ENCODE measurements around the gene DAAM1.

Gene DAAM1

DNA sequence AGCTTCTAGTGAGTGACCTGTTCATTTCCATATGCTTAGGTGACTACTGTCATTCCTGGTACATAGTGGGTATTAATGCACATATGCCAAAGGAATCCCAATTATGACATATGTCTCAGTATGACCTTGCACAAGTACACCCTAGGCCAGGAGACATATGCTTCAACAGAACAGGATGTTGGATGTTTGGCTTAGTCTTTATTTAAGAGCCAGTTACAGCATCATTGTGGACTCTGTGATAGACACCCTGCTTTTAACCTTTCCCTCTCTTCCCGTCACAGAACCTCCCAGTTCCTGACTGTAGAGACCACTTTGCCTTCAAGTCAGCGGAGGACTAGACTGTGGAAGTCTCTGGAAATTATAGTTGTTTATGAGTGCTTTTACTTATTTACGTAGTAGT, 72.9 kb downstream of the DAAM1 start:
- no peak for DNase-seq

DNA sequence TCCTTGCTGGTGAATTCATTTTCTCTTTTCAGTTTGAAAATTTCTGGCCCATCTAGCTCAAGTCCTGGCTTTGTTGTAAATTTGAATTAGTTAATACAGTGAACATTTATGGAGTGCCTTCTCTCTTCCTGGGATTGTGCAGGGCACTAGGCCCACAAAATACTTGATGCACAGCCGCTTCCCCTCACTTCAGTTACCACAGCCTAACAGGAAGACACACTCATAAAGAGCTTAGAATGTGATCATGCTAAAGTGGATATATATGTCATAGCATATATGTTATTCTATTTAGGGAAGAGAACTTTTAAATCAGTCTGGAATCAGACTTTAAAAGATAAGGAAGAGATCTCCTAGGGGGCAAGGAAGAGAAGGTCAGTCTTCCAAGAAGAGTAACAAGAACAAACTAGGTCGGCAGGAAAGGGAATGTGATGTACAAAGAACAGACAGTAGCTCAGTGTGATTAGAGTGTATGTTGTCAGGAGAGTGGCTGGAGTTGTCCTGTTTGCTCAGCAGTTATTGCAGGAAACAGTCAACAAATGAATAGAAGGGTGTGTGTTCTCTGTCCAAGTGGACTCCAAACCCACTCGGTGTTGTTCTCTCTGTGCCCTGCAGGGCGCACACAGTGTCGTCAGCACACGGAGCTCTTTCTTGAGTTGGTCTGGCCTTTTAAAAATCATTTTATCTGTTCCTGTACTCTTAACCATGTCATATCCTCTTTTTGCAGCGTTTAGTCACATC, 74.4 kb downstream of the DAAM1 start:
- no peak for DNase-seq

DNA sequence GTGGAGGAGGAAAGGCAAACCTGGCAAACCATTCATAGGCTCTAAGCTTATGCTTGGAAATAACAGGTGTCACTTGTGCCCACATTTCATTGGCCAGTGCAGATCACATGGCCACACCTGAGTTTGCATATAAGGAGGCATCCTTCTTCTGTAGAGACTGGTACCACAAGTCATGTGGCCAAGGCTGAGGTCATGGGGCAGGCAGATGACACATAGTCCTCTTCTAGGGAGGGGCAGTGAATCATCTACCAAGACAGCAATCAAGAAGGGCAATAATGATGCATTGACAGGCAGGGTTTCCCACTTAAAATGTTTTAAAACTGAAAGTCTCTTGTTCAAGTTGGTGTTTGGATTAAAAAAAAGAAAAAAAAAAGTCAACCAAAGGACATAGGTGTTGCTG, 77.3 kb downstream of the DAAM1 start:
- peak in 1 of 2 experiments; percentile 4 for DNase-seq

DNA sequence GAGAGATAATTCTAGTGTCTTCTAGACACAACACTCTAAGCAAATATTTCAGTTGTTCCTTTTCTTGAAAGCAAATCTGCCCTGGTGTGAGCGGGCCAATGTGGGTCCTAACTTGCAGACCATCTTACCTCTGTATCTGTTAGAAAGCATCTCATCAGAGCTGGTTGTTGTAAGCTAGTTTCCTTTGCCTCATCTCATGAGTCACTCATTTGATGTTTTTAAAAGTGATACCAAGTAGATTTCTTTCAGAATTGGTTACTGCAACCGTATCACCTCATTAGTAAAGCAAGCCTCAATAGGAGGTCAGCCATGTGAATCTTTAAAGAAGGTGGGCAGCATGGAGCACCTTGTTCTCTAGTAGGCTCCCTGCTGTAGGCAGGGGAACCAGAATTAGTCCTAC, 78.6 kb downstream of the DAAM1 start:
- DNase-seq, result no peak

DNA sequence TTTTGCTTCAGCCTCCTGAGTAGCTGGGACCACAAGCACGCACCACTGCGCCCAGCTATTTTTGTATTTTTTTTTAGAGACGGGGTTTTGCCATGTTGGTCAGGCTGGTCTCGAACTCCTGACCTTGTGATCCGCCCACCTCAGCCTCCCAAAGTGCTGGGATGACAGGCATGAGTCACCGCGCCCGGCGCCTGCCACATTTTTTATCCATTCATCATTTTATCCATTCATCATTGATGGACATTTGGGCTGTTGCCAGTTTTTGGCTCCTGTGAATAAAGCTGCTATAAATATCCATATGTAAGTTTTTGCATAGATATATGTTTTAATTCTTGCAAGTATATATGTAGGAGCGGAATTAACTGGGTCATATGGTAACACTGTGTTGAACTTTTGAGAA, 79.5 kb downstream of the DAAM1 start:
- no peak for DNase-seq

DNA sequence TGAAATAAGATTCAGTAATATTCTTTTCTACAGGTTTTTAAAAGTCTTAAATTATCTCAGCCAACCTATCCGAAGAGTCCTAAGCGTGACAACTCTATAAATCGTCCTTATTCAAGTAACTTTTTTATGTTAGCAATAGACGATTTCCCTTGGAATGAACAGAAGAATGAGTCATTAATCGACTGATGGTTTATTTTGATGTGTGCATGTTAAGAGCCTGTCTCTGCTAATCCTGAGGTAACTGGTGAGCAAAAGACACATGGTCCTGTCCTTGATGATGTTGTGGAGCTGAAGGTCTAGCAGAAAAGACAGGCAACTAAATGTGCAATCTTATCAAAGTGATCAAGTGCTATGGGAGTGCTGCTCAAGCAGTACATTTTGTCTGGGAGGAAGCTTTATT, 80.4 kb downstream of the DAAM1 start:
- DNase-seq, result no peak

DNA sequence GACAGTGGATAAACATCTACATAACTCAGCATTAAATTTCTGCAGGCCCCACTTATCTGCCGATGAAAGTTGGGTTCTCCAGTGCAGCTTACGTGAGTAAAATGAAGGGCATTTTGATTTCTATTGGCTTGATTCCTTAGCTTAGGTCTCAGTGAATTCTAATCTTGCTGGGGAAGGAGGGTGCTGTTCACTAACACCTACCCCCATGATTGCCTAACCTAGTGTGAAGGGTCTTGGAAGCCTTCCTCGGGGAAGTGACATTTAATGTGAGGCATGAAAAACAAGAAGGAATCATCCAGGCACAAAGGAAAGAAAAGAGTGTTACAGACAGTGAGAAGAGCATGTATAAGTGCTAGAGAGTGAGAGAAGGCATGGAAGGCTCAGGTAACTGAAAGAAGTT, 81.0 kb downstream of the DAAM1 start:
- DNase-seq, result no peak

DNA sequence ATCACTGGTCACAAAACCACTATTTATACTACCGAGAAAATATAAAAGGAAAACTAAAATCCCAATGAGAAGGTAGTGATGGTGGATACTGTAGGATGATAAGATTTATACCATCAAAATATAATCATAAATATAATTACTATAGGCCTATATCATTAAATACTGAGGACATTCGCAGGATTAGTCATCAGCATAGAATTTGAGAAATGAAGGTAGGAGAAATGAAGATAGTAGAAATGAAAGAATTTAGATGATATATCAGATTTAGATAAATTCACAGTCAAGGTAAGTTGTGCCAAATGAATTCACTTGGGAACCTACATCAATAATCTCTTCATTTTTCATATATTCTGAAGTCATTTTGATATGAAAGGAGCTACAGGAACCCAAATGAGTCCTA, 82.8 kb downstream of the DAAM1 start:
- DNase-seq, result no peak

DNA sequence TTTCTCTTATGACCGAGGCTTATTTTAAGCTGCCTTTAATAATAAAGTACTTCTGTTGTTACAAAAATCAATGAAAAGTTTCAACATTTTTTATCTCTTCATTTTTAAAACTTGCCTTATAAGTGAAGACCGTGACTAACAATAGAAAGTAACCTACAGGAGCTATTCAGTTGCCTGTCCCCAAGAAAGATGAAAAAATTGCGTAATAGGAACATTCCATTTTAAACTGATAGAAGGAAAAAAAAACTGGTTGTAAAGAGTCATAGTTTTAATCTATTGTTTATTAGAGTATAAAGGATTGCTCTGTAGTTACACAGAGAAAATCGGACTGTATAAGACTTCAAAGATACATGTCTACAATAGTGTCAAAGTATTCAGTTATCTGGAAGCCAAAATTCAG, 83.3 kb downstream of the DAAM1 start:
- DNase-seq, result no peak

DNA sequence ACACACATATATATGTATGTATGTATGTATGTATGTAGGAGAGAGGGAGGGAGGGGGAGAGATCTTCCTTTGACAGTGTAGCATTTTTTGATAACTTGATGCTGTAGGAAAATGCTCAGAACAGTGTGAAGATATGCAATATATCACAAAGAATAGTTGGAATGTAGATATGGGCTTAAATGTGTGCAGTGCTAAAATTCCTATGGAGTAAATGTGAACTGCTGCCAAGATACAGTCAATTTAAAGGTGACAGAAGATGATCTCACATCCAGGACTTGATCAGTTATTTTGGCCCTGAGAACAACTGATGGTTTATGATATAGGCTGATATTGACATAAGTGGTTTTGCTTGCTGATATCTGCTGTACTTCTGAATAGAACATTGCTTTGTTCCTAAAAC, 84.2 kb downstream of the DAAM1 start:
- DNase-seq, result no peak

DNA sequence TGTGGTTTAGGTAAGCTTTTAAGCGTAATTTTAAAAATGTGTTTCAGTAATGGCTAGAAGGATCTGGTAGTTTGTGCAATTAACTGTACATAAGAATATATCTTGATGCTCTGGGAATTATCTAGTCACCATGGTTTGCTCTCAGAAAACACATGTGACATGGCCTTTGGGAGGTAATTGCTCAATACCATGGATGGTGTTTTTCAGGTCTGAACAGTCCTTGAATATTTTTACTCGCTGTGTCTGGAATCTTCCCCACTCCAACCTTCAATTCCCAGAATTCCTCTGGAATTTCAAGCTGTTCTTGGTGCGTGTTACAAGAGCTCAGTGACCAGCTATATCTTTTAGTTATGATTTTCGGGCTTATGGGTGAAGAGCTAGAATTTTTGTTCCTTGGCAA, 85.3 kb downstream of the DAAM1 start:
- no peak for DNase-seq

DNA sequence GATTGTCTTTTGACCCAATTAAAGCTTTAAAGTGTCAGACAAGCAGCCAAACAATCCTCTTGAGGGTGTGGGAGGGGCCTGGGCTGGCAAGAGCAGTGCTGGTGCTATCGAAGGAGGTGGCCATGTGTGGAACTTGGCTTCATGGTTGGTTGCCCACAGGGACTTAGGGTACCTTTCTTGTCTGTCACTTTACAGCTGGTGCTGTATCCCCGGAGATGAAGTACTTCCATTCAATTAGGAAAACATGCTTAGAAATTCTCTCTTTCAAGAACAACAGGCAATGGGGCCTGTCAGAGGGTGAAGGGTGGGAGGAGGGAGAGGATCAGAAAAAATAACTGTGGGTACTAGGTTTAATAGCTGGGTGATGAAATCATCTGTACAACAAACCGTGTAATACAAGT, 86.5 kb downstream of the DAAM1 start:
- DNase-seq, result no peak

DNA sequence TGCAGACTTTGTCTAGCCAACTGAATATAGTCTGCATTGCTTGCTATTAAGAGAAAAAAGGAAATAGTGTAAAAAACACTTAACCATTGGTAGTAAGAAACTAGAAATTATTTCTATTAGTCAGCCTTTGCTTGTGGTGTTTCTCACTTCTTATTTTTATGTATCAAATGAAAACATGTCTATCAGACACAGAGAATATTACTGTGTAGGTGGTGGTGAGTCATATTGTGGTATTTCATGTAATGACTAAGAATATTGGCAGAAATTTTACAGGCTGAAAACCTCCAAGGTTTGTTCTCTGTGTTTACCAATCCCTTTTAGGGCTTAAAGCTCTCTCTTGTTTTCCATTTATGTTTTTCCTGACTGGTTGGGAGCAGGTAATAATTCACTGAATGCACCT, 87.2 kb downstream of the DAAM1 start:
- DNase-seq, result no peak

DNA sequence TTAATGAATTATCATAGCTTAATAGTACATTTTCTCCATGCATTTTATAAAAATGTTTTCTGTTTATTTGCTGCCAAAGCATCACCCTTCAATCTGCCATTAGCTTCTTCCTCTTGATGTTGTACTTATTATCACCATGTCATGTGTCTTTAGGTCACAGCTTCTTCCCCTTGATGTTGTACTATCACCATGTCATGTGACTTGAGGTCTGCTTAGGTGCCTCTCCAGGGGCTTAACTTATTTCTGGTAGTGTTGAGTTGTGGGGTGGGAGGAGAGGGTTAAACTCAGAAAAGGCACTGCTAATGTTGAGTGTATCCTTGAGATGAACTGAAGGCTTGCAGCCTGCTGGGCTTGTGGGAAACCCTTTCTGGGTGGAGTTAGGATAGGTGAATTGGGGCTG, 87.8 kb downstream of the DAAM1 start:
- no peak for DNase-seq

DNA sequence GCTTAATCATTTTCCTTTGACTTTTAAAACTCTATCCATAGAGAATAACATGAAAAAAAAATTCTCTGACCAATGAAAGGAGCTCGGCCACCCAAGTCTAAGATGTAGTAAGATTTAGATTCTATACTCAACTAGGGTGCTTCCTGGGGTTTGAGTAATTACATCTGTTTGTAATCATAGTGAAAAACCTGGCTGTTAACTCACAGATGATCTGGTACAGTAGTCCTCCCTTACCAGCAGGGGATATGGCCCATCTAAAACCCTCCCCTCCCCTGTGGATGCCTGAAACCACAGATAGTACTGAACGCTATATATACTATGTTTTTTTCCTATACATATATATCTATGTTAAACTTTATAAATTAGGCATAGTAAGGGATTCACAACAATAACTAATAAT, 89.2 kb downstream of the DAAM1 start:
- no peak for DNase-seq

DNA sequence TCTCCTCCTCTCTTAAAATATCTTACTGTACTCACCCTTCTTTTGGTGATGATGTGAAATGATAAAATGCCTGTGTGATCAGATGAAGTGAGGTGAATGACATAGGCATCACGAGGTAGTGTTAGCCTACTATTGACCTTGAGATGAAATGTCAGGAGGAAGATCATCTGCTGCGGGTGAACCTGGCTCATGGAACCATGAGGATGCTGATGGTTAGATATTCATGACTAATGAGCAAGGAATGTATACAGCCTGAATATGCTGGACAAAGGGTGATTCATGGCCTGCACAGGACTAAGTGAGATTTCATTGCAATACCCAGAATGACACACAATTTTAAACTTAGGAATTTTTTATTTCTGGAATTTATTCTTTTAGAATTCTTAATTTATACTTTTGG, 89.6 kb downstream of the DAAM1 start:
- no peak for DNase-seq

DNA sequence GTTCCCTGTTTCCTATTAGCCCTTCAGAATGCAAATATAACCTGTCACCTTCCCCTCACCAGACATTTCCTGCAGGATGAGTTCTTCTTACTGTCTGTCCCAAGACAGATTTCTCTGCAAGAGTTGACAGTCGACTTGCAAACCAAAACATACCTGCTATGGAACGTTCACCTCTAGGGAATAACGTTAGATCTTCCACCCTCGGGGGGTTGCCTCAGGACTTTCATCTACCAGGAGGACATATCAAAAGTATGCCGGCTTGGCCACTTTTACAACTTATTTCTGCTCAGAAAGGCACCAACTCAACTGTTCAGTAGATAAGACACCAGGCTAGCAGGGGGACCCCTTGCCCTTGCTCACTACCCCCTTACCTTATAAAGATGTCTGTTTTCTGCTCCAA, 92.5 kb downstream of the DAAM1 start:
- no peak for DNase-seq

DNA sequence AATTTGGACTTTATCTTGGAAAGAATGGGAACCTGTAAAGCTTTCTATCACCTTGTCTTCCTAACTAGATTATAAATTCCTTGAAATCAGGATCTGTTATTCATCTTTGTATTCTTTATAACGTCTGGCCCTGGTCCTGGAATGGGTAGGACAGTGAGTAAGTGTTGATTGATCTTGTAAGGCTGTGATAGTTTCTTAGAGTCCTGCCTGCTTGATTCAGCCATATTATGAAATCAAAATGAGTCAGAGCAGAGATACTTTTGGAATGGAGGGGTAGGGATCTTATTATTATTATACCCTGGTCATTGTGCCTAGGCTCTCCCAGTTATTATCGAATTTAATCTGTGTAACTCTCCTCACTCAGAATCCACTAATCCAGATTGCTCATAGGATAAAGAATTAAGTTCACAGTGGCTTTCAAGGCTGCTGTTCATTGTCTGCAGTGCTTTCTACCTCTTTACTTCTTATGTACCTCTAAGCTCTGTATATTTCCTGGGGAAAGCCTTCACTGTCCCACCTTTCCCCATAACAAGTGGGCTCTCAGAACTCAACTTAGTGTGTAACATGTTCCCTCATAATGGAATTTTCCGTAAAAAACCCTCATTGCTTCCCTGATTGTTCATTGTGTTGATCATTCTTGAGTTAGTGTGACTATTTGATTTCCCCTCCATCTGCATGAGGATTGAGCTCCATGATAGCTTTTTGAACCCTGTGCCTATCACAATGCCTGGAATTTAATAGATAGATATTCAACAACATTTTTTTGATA, 93.3 kb downstream of the DAAM1 start:
- no peak for DNase-seq

DNA sequence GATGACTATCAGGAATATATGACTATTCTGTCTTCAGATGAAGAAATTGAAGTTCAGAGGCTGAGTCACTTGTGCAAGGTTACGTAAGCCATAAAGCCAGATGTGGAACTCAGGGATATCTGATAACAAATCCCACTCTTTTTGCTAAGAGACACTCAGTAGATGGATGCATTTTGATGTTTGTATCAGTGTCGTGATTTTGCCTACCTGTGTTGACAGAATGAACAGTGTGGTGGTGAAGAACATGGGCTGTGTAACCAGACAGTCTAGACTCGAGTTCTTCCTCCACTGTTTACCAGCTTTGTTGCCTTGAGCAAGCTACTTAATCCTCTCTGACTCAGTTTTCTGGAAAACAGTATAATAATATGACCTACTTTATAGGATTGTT, 93.9 kb downstream of the DAAM1 start:
- DNase-seq, result no peak

DNA sequence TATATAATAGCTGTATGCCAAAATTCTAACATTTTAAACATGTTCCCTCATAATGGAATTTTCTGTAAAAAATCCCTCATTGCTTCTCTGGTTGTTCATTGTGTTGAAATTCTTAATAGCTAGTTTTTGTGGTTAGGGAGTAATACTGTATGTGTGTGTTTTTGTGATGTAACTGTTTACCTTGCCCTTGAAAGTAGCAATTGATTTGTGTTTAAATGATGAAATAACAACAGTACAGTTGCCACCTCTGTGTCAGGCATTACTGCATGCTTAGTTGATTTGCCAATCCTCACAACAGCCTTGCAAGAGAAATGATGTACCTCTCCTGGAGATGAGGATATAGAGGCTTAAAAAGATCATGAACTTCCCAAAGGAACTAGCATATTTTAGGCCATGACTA, 94.9 kb downstream of the DAAM1 start:
- DNase-seq, result no peak

DNA sequence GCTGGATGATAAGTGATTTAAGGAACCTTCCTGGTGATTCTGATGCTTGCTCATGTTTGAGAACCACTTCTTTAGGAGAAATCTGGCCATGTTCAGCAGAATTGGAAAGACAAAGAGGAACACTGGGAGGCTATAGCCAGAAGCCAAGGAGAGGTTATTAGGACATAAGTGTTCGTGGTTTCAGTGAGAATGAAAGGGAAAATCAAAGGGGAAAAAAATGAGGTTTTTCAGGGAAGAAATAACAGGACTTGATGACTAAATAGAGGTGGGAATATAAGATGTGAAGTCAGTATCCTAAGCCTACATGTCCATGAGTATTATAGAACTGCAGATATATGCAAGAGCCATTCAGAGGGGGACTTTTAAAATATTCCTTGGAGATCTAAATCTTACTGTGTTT, 95.6 kb downstream of the DAAM1 start:
- no peak for DNase-seq

DNA sequence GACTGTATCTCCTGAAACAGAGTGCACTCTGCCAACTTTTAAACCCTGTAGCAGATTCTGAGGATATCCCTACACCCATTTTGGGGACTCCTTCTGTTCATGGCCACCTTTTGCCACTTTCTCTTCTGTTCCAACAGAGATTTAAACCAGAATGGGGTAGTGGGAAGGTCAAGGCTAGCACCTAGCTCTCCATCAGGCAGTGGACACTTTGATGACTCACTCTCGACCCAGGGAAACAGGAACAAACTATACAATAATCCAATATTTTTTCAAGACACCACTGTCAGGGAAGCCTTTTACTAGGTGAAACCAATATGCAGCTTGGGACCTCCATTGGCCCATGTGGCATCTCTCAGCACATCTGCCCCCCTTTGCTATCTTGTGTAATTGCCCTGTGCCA, 103.6 kb downstream of the DAAM1 start:
- DNase-seq, result no peak

DNA sequence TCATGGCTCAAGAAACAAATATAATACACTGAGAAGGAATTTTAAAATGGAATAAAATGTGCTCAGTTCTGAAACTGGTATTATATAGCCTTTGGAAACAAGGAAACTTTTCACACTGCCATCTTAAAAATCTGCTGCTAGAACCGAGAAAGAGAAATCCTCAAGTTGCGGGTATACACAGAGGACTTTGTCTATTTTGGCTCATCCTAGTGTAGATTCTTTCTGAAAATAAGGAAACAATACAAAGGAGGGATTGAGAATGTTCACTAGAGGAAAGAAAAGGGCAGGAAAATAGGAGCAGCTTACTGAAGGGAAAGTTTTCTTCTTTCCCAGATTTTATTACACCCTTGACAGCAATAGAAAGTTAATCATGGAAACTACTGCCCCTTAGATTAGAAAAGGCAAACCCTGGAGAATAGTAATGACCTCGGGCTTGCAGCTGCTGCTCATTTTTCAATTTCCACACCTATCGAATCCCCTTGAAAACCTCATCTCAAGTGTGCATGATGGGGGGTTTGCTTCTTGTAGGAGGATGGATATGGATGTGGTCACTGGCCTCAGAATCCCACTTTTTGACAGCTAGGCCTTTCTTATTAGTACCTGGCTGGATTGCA, 104.6 kb downstream of the DAAM1 start:
- DNase-seq, result no peak

DNA sequence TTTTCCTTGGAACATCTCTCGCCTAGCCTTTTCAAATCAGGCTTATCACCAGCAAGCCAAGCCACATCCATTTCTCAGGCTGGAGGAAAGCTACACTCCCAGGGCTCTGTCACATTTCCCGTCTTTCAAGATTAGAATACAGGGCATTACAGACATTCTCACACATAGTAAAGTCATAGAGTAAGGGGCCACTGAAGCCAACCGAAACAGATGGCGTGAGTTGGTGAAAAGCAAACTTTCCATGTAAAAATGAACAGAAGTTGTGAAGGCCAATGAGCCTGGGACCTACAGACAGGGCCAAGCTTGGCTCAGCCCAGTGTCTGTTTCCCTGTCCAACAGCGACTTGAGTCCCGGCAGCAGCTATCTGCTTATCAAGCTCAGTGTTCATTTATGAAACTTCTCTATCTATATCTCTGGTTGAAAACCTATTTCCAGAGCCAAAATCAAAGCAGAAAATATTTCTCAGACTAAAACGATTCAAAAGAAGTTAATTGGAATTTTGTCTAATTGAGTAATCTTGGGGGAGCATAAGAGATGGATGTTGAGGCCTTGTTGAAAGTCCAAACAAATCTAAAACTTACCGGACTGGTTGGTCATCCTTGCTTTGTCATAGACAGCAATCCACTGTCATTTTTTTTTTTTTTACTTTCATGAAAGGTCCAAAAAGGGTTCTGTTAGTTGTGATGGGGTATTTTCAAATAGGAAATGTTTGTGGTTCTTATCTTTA, 105.6 kb downstream of the DAAM1 start:
- DNase-seq, result no peak

Data from activated CD4-positive, alpha-beta T cell treated with anti-CD3 and anti-CD28 coated beads, Interleukin-2, amount 50 U/mL, for 4 hours (primary cell).